ENCODE data around the gene PACSIN1. TPM values are rescaled to one million over a fixed set of nuclear protein-coding genes. Genes with fewer than 3 reads are reported as not detected.
"Not testable (repeated sequence)": the region's sequence is repeated elsewhere in the genome, so short reads cannot be mapped to it uniquely, and the experiment has no call there.

Gene PACSIN1
- total RNA-seq, 1 donor from 2014 or later = 0.18 TPM

- intact Hi-C loops (cut with micrococcal nuclease) = no loop called here
Measured at GRCh38 chr6:34457742-34458735, 7.8 kb upstream of the PACSIN1 start.

GRCh38 chr6:34459899-34460593 lies 5.8 kb upstream of the PACSIN1 start:
- intact Hi-C loops (cut with micrococcal nuclease) = loop anchor here (1.0 kb wide), 1 partner anchor 149 kb away; no protein-coding TSS in a partner anchor

- intact Hi-C loops (cut with micrococcal nuclease) = loop anchor here (1.0 kb wide), 1 partner anchor 148 kb away; no protein-coding TSS in a partner anchor
Measured at GRCh38 chr6:34460796-34461507, 4.9 kb upstream of the PACSIN1 start.

GRCh38 chr6:34462010-34462409 lies 3.9 kb upstream of the PACSIN1 start:
- intact Hi-C loops (cut with micrococcal nuclease) = no loop called here

- intact Hi-C loops (cut with micrococcal nuclease) = no loop called here
Measured at GRCh38 chr6:34462551-34462971, 3.3 kb upstream of the PACSIN1 start.

GRCh38 chr6:34463299-34463698 lies 2.6 kb upstream of the PACSIN1 start:
- intact Hi-C loops (cut with micrococcal nuclease) = no loop called here

GRCh38 chr6:34463849-34464248 lies 2.0 kb upstream of the PACSIN1 start:
- intact Hi-C loops (cut with micrococcal nuclease) = no loop called here

- intact Hi-C loops (cut with micrococcal nuclease) = no loop called here
Measured at GRCh38 chr6:34466242-34467185, 638 bp downstream of the PACSIN1 start.

GRCh38 chr6:34468378-34468892 lies 2.6 kb downstream of the PACSIN1 start:
- intact Hi-C loops (cut with micrococcal nuclease) = no loop called here

- intact Hi-C loops (cut with micrococcal nuclease) = no loop called here
Measured at GRCh38 chr6:34469499-34469898, 3.6 kb downstream of the PACSIN1 start.

- intact Hi-C loops (cut with micrococcal nuclease) = no loop called here
Measured at GRCh38 chr6:34472425-34472824, 6.5 kb downstream of the PACSIN1 start.

GRCh38 chr6:34473967-34474366 lies 8.1 kb downstream of the PACSIN1 start:
- intact Hi-C loops (cut with micrococcal nuclease) = no loop called here

- intact Hi-C loops (cut with micrococcal nuclease) = no loop called here
Measured at GRCh38 chr6:34474754-34475153, 8.9 kb downstream of the PACSIN1 start.

GRCh38 chr6:34475238-34475682 lies 9.4 kb downstream of the PACSIN1 start:
- intact Hi-C loops (cut with micrococcal nuclease) = no loop called here

- intact Hi-C loops (cut with micrococcal nuclease) = no loop called here
Measured at GRCh38 chr6:34475767-34476328, 10.0 kb downstream of the PACSIN1 start.

- intact Hi-C loops (cut with micrococcal nuclease) = no loop called here
Measured at GRCh38 chr6:34476447-34476846, 10.6 kb downstream of the PACSIN1 start.

- intact Hi-C loops (cut with micrococcal nuclease) = no loop called here
Measured at GRCh38 chr6:34476921-34477320, 11.0 kb downstream of the PACSIN1 start.

- intact Hi-C loops (cut with micrococcal nuclease) = no loop called here
Measured at GRCh38 chr6:34478796-34479195, 12.9 kb downstream of the PACSIN1 start.

GRCh38 chr6:34483781-34484180 lies 17.9 kb downstream of the PACSIN1 start:
- intact Hi-C loops (cut with micrococcal nuclease) = not testable (repeated sequence)

- intact Hi-C loops (cut with micrococcal nuclease) = no loop called here
Measured at GRCh38 chr6:34484391-34484790, 18.5 kb downstream of the PACSIN1 start.

Data from T-helper 2 cell treated with Interferon-gamma antibody and Interleukin-4, amounts not matched to agents 100 ng/mL and 5 ng/mL, for 36 hours (primary cell).